Endothelial cell (in vitro differentiated cells): ENCODE results near the gene FDPS. TPM values are rescaled to one million over a fixed set of nuclear protein-coding genes. Genes with fewer than 3 reads are reported as not detected.

ENCODE experiments used
- DNase-seq: peaks from one replicate; pipeline ENCODE4 v3.0.0; 2021; ENCODE audit warnings: low spot score
- H3K27ac Mint-ChIP-seq: one replicate; pipeline ENCODE4 v1.8.0; 2021; ENCODE audit warnings: mixed read lengths, inconsistent platforms; ENCODE audit not compliant: unreplicated experiment
- H3K27me3 Mint-ChIP-seq: one replicate; pipeline ENCODE4 v1.8.0; 2021; ENCODE audit warnings: mild to moderate bottlenecking, moderate library complexity, mixed read lengths, inconsistent platforms; ENCODE audit not compliant: unreplicated experiment
- H3K36me3 Mint-ChIP-seq: one replicate; pipeline ENCODE4 v1.8.0; 2021; ENCODE audit warnings: mild to moderate bottlenecking, low read depth, mixed read lengths, inconsistent platforms; ENCODE audit not compliant: unreplicated experiment
- H3K4me1 Mint-ChIP-seq: one replicate; pipeline ENCODE4 v1.8.0; 2021; ENCODE audit warnings: mild to moderate bottlenecking, mixed read lengths, inconsistent platforms; ENCODE audit not compliant: unreplicated experiment
- H3K4me3 Mint-ChIP-seq: one replicate; pipeline ENCODE4 v1.8.0; 2021; ENCODE audit warnings: mild to moderate bottlenecking, mixed read lengths, inconsistent platforms; ENCODE audit not compliant: unreplicated experiment
- H3K9me3 Mint-ChIP-seq: one replicate; pipeline ENCODE4 v1.8.0; 2021; ENCODE audit warnings: mixed read lengths, inconsistent platforms; ENCODE audit not compliant: unreplicated experiment
- CTCF ChIP-seq: fragments of 200-600 bp; sonication (generic); IDR thresholded peaks from one replicate; pipeline ENCODE4 v1.5.0; 2021; ENCODE audit warnings: antibody characterized with exemption; ENCODE audit not compliant: unreplicated experiment
- total RNA-seq: library from RNA; stranded (reverse); fragmentation: NEBNext Ultra II Directional; extraction: Animal tissue kit (Norgen Biotek cat#: 25700); gene quantifications from one replicate; pipeline ENCODE4 v1.2.1, GENCODE V29; 2021; ENCODE audit not compliant: unreplicated experiment

Gene FDPS
- total RNA-seq, 1 donor from 2014 or later, result 540 TPM

- Mint-ChIP-seq H3K4me1 (peaks cover 17% of the 10 kb centered on the region), H3K27ac (peak overlapping the region; percentile 50), H3K4me3 (peak overlapping the region; percentile 95), H3K36me3 (peaks cover 58% of the 10 kb centered on the region), H3K9me3 (no peaks in the 10 kb centered on the region), H3K27me3 (peaks cover 8% of the 10 kb centered on the region)
- no peak for TF ChIP-seq CTCF
- DNase-seq, result no peak
These were observed 45.6 kb upstream of the FDPS start for GRCh38 chr1:155263067-155263466.

DNA sequence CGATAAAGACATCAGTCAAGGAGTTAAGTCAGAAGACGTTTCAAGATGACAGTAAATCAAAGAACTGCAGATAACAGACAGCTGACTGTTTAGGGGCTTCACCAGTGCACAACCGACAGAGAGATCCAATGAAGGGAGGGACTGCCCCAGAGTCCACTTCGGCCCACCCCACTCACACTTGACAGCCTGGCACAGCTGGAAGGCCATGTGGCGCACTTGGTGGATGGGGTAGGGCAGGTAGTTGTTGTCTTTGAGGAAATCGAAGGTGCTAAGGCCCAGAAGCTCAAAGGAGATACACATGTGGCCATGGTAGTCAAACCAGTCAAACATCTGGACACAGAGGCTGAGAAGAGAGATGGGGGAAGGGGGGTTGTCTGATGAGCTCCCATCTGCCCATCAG, 42.1 kb upstream of the FDPS start:
- peaks cover 69% of the 10 kb centered on the region for H3K36me3 Mint-ChIP-seq
- H3K9me3 Mint-ChIP-seq, result no peaks in the 10 kb centered on the region

DNA sequence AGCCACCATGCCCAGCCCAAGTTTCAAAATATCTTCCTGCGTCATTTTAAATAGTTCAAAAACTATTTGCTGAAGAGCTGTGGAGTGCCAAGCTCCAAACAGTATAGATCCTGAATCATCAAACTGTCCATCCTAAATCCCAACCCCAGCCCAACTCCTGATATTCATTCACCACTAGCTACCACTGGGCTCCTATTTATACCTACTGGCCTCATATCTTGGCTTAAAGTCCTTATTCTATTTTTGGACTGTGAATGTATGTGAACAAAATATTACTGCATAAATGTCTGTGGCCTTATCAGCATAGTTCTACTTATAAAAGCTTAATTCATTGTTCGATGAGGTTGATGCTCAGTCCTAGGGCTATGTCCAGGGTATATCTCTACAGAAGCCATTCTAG, 41.3 kb upstream of the FDPS start:
- Mint-ChIP-seq H3K4me1 (peaks cover 8% of the 10 kb centered on the region), H3K36me3 (peaks cover 69% of the 10 kb centered on the region), H3K4me3 (peak overlapping the region; percentile 60), H3K27ac (no peak overlapping the region), H3K9me3 (no peaks in the 10 kb centered on the region), H3K27me3 (peaks cover 3% of the 10 kb centered on the region)
- no peak for TF ChIP-seq CTCF
- no peak for DNase-seq

More for the DNA sequence above, 42.1 kb upstream of the FDPS start:
- peak overlapping the region; percentile 49 for H3K4me3 Mint-ChIP-seq
- H3K4me1 Mint-ChIP-seq, result peaks cover 8% of the 10 kb centered on the region
- TF ChIP-seq CTCF, result no peak
- H3K27ac Mint-ChIP-seq, result no peak overlapping the region
- H3K27me3 Mint-ChIP-seq, result peaks cover 8% of the 10 kb centered on the region
- no peak for DNase-seq

GRCh38 chr1:155268630-155269029, 40.0 kb upstream of the FDPS start:
- peaks cover 12% of the 10 kb centered on the region for H3K4me1 Mint-ChIP-seq
- H3K9me3 Mint-ChIP-seq, result no peaks in the 10 kb centered on the region
- peaks cover 62% of the 10 kb centered on the region for H3K36me3 Mint-ChIP-seq
- no peak for DNase-seq
- H3K27ac Mint-ChIP-seq, result no peak overlapping the region
- H3K4me3 Mint-ChIP-seq, result no peak overlapping the region
- H3K27me3 Mint-ChIP-seq, result peaks cover 3% of the 10 kb centered on the region
- TF ChIP-seq CTCF, result no peak

GRCh38 chr1:155269381-155269780, 39.3 kb upstream of the FDPS start:
- Mint-ChIP-seq H3K27me3 (peaks cover 2% of the 10 kb centered on the region), H3K4me3 (peak overlapping the region; percentile 43), H3K9me3 (no peaks in the 10 kb centered on the region), H3K4me1 (peaks cover 14% of the 10 kb centered on the region), H3K27ac (no peak overlapping the region), H3K36me3 (peaks cover 55% of the 10 kb centered on the region)
- DNase-seq, result no peak
- no peak for TF ChIP-seq CTCF
